Central memory CD8-positive, alpha-beta T cell (primary cell): ENCODE results near the gene PCNX1.

Source experiments
- ATAC-seq: fragments of 150-1000 bp; cut with Tn5 transposase; replicated peaks from 2 replicates; pipeline ENCODE4 v1.10.0; 2022; ENCODE audit warnings: mild to moderate bottlenecking, moderate FRiP score, moderate number of reproducible peaks; ENCODE audit not compliant: poor library complexity, severe bottlenecking; ENCODE audit errors: extremely low read depth
- DNase-seq, 2 donors: peaks; one replicate each; pipeline ENCODE4 v3.0.0; 2021; ENCODE audit warnings: low spot score in 2 of 2
- H3K27ac Mint-ChIP-seq: one replicate; pipeline ENCODE4 v1.8.0; 2022; ENCODE audit warnings: low read depth, mild to moderate bottlenecking, moderate library complexity, mixed read lengths
- H3K27me3 Mint-ChIP-seq: one replicate; pipeline ENCODE4 v1.8.0; 2022; ENCODE audit warnings: mixed read lengths
- H3K36me3 Mint-ChIP-seq: one replicate; pipeline ENCODE4 v1.8.0; 2022; ENCODE audit warnings: mild to moderate bottlenecking, moderate library complexity, mixed read lengths; ENCODE audit not compliant: insufficient read depth
- H3K4me1 Mint-ChIP-seq: one replicate; pipeline ENCODE4 v1.8.0; 2022; ENCODE audit warnings: mixed read lengths
- H3K4me3 Mint-ChIP-seq: one replicate; pipeline ENCODE4 v1.8.0; 2022; ENCODE audit warnings: mild to moderate bottlenecking, moderate library complexity, mixed read lengths
- H3K9me3 Mint-ChIP-seq: one replicate; pipeline ENCODE4 v1.8.0; 2022; ENCODE audit warnings: mixed read lengths

Gene PCNX1

DNA sequence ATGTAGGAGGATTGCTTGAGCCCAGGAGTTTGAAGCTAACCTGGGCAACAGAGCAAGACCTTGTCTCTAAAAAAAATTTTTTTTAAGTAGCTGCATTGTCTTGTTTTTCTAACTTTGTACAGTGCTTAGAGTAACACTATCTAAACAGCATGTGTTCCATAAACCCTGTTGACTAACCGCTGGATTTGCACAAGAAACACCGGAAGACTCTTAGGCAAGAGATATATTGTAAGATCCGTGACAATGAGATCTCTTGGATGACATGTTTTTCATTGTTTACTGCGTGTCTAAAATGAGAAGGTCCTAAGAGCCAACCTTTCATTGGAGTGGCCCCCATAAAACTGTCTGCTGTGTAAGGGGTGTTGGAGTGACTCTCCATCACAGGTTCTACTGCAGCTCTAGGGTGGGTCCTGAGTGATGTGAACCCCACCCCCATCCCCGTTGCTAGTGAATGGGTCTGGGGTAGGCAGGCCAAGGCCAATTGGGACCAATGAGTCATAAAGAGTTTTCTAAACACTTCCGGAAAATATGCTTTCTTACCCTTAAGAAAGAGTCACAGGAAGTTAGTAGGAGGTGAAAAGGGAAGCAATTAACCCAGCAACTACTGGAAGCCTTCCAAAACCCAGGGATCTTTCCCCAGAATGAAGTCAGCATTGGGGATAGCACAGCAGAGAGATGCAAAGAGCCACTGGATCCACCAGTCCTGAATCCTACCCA, 24.3 kb upstream of the PCNX1 start:
- DNase-seq (no peak), ATAC-seq (no peak)
- Mint-ChIP-seq H3K27me3 (no peaks in the 10 kb centered on the region), H3K4me1 (peaks cover 40% of the 10 kb centered on the region), H3K36me3 (peaks cover 7% of the 10 kb centered on the region), H3K4me3 (no peak overlapping the region), H3K27ac (no peak overlapping the region), H3K9me3 (no peaks in the 10 kb centered on the region)

DNA sequence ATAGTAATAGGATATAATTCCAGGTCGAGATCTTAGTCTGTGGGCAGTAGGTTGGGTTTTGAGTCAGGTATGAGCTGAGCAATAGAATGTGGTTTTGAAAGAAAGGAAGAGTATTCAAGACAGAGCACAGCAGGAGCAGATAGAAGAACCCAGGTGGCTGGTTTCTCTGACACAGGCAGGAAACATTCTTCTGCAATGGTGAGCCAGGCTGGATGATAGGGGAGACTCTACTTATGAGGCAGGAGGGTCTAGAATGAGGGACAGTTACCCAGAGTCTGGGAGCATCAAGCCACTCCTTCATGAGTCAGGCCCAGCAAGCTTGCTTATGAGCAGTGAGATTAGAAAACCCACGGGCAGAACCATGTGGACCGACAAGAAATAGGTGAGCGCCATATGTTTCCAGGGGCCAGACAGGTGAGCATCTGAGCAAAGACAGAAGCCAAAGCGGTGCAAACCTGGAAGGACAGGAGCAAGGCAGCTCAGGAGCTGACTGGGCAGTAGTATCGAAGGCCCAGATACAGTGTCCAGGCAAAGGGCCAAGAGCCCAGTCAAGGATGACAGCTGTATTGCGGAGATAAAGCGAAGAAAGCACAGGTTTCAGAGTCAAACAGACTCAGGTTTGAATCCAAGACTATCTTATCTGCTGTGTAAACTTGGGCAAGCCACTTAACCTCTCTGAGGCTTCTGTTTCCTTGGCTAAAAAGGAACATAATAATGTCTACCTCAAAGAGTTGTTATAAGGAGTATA, 22.5 kb upstream of the PCNX1 start:
- H3K4me1 Mint-ChIP-seq: peaks cover 51% of the 10 kb centered on the region
- no peak for ATAC-seq
- no peak overlapping the region for H3K27ac Mint-ChIP-seq
- peaks cover 7% of the 10 kb centered on the region for H3K36me3 Mint-ChIP-seq
- DNase-seq: no peak
- no peaks in the 10 kb centered on the region for H3K9me3 Mint-ChIP-seq
- no peaks in the 10 kb centered on the region for H3K27me3 Mint-ChIP-seq
- H3K4me3 Mint-ChIP-seq: peak overlapping the region; percentile 6

GRCh38 chr14:70885343-70886022, 21.8 kb upstream of the PCNX1 start:
- Mint-ChIP-seq H3K27me3 (no peaks in the 10 kb centered on the region), H3K27ac (peak overlapping the region; percentile 87), H3K36me3 (peaks cover 7% of the 10 kb centered on the region), H3K4me3 (peak overlapping the region; percentile 66), H3K4me1 (peaks cover 51% of the 10 kb centered on the region), H3K9me3 (no peaks in the 10 kb centered on the region)
- DNase-seq (no peak), ATAC-seq (no peak)

DNA sequence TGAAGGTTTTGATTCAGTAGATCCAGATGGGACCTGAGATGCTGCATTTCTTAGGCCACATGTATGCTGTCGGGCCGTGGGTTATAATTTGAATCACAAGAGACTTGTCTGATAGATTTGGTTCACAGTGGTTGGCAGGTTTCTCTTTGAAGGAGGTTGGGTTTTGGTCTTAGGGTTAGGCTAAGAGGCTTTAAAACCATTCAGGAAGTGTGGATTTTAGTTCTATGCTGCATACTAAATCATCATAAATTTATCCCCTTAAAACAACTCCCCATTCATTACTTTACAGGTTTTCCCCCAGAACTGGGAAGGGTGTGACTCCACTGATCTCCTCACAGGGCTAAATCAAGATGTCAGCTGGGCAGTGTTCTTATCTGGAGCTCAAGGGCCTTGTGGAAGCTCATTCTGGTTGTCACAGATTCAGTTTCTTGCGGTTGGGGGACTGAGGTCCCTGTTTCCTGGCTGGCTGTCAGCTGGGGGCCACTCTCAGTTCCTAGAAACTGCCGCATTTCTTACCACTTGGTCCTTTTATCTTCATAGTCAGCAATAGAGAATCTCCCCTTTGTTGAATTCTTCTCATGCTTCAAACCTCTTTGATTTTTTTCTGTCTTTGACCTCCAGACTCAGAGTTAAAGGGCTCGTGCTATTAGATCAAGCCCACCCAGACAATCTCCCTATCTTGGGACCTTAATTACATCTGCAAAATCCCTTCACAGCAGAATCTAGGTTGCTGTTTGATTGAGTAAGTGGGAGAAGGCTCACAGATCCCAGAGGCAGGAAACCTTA, 20.6 kb upstream of the PCNX1 start:
- DNase-seq (peak in 1 of 2 donors; percentile 43), ATAC-seq (peak; percentile 69)
- H3K27ac Mint-ChIP-seq: peak overlapping the region; percentile 87
- H3K4me1 Mint-ChIP-seq: peaks cover 51% of the 10 kb centered on the region
- no peaks in the 10 kb centered on the region for H3K27me3 Mint-ChIP-seq
- H3K4me3 Mint-ChIP-seq: peak overlapping the region; percentile 66
- no peaks in the 10 kb centered on the region for H3K9me3 Mint-ChIP-seq
- peaks cover 5% of the 10 kb centered on the region for H3K36me3 Mint-ChIP-seq

GRCh38 chr14:70887207-70887681, 20.0 kb upstream of the PCNX1 start:
- no peaks in the 10 kb centered on the region for H3K27me3 Mint-ChIP-seq
- DNase-seq: no peak
- peak overlapping the region; percentile 87 for H3K27ac Mint-ChIP-seq

DNA sequence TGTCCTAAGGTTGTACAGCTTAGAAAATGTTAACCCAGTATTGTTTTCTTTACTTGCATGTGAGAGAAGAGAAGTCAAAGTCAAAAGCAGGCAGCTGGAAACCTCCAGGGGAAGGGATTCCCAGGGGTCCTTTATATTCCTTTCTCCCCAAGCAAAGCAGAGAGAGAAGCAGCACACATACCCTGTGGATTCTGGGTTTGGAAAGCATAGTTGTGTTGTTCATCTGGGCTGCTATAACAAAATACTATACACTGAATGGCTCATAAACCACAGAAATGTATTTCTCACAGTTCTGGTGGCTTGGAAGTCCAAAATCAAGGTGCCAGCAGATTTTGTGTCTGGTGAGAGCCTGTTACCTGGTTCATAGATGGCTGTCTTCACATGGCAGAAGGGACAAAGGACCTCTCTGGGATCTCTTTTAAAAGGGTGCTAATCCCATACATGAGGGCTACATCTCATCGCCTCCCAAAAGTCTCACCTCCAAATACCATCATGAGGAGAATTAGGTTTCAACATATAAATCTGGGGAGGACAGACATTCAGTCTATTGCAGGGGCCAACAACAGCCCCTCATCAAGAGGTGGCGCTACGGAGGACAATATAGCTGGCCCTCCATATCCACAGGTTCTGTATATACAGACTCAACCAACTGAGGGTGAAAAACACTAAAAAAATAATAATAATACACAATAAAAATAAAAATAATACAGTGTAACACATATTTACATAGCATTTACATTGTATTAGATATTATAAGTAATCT, 19.3 kb upstream of the PCNX1 start:
- ATAC-seq: no peak
- Mint-ChIP-seq H3K27ac (peak overlapping the region; percentile 87), H3K27me3 (no peaks in the 10 kb centered on the region), H3K36me3 (peaks cover 5% of the 10 kb centered on the region), H3K9me3 (no peaks in the 10 kb centered on the region), H3K4me1 (peaks cover 51% of the 10 kb centered on the region), H3K4me3 (peak overlapping the region; percentile 66)
- no peak for DNase-seq

More at GRCh38 chr14:70887207-70887681, 20.0 kb upstream of the PCNX1 start:
- no peak for ATAC-seq
- Mint-ChIP-seq H3K4me3 (peak overlapping the region; percentile 66), H3K36me3 (peaks cover 5% of the 10 kb centered on the region), H3K9me3 (no peaks in the 10 kb centered on the region), H3K4me1 (peaks cover 51% of the 10 kb centered on the region)

- Mint-ChIP-seq H3K9me3 (no peaks in the 10 kb centered on the region), H3K27me3 (no peaks in the 10 kb centered on the region), H3K27ac (no peak overlapping the region), H3K4me3 (no peak overlapping the region), H3K36me3 (peaks cover 5% of the 10 kb centered on the region), H3K4me1 (peaks cover 47% of the 10 kb centered on the region)
- DNase-seq (no peak), ATAC-seq (peak; percentile 68)
These were observed 18.5 kb upstream of the PCNX1 start for GRCh38 chr14:70888681-70889175.

- H3K9me3 Mint-ChIP-seq: no peaks in the 10 kb centered on the region
- no peaks in the 10 kb centered on the region for H3K27me3 Mint-ChIP-seq
- H3K4me1 Mint-ChIP-seq: peaks cover 45% of the 10 kb centered on the region
- H3K4me3 Mint-ChIP-seq: no peak overlapping the region
- ATAC-seq (no peak), DNase-seq (no peak)
- peaks cover 5% of the 10 kb centered on the region for H3K36me3 Mint-ChIP-seq
- no peak overlapping the region for H3K27ac Mint-ChIP-seq
These were observed 17.7 kb upstream of the PCNX1 start for GRCh38 chr14:70889555-70889954.

DNA sequence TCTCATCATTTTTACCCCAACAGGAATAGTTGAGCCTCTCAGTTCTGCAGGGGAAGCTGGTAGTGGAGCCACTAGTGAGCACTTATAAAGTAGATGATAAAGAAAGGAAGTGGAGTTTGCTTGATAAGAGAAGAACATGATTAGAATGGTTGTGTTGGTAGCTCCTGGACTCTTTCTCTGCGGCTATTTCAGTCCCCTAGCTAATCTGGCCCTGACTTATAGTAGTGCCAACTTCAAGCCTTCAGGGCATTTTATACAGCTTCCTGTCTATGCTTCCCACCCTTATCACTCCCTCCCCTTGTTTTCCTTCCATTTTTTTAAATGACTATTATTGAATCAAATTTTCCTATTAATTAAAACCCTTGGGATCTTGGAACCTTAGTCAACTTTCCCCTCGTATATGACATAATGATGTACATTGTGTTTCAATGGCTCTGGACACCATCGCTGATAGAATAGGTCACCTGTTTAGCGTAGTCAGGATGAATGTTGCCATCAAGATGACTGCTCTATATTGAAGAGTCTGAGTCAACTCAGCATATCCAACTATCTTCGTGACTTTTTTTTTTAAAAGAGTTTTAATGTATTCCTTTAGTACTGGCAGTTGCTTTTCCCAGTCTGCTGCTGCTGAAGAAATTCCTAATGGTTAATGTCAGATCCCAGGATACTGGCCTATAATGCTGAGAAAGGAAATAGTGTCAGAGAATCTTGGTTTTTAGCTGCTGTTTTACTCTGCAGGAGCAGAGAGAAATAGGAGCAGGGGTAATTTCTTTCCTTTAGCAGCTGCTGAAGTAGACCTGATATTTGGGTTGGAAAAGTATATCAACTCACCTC, 16.2 kb upstream of the PCNX1 start:
- H3K4me3 Mint-ChIP-seq: no peak overlapping the region
- DNase-seq (no peak), ATAC-seq (no peak)
- H3K27ac Mint-ChIP-seq: no peak overlapping the region
- H3K4me1 Mint-ChIP-seq: peaks cover 41% of the 10 kb centered on the region
- H3K9me3 Mint-ChIP-seq: no peaks in the 10 kb centered on the region
- H3K36me3 Mint-ChIP-seq: peaks cover 5% of the 10 kb centered on the region
- H3K27me3 Mint-ChIP-seq: peaks cover 1% of the 10 kb centered on the region

GRCh38 chr14:70891737-70892136, 15.5 kb upstream of the PCNX1 start:
- Mint-ChIP-seq H3K27ac (no peak overlapping the region), H3K4me1 (peaks cover 34% of the 10 kb centered on the region), H3K36me3 (peaks cover 5% of the 10 kb centered on the region), H3K9me3 (no peaks in the 10 kb centered on the region), H3K27me3 (peaks cover 8% of the 10 kb centered on the region), H3K4me3 (no peak overlapping the region)
- no peak for ATAC-seq
- DNase-seq: no peak
